Stimulated activated CD8-positive, alpha-beta memory T cell treated with anti-CD3 and anti-CD28 coated beads, Interleukin-12 subunit alpha, Interleukin-12 subunit beta, amount 100 ng/mL, for 1 hour (primary cell): ENCODE data around the gene SYTL3.

Source experiments
- DNase-seq: peaks from one replicate; pipeline ENCODE4 v3.0.0-alpha.2; 2020; ENCODE audit warnings: low read depth

SYTL3 gene

DNA sequence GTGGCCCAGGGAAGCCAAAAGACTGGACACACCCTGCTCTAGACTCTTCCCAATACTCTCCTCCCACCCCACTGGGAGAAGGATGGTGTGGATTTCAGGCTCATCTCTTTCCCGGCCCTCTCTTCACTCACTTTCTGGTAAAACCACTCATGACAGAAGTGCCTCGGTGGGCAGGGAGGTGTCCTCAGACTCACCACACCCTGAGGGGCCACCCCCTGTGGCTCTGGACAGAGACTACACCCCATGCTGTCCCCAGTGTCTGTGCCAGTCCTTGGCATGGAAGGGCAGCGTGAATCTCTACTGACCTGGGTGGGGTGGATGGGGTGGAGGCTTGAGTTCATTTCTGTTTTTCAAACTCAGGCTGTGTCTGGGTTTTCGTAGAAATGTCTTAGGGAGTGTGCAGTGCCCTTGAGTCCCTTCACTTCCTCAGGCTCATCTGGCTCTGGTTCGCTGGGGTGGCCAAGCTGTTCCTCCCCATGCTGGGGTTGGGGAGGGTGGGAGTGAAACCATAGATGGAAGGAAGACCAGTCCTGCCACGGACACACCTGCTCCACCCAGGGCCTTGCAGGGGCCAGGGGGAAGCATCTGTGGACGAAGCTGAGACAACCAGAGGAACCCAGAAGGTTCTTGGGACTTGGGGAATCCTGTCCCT lies 110.2 kb downstream of the SYTL3 start:
- no peak for DNase-seq

DNA sequence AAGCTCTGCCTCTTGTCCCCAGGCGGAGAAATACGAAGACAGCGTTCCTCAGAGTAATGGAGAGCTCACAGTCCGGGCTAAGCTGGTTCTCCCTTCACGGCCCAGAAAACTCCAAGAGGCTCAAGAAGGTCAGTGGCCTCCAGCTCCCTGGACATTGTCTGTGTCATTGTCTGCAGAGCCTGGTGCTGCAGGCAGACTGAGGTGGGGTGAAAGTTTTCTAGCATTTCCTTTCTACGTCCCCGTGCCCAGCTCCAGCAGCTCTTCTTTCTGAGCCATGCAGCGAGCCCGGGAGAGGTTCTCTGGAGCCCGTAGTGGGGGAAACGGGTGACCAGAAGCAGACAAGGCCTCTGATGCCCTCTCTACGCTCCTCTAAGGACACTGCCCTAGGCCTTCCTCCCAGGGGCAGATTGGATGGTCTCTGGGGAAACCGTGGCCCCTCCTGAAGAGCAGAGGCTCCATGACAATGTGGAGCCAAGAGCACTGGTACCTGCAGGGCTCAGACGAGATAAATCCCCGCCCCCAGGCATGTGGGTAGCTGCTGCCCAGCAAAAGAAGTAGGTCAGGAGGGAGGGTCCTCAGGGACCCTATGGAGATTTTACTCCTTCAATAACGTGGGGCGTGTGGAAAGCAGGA lies 110.9 kb downstream of the SYTL3 start:
- no peak for DNase-seq

DNA sequence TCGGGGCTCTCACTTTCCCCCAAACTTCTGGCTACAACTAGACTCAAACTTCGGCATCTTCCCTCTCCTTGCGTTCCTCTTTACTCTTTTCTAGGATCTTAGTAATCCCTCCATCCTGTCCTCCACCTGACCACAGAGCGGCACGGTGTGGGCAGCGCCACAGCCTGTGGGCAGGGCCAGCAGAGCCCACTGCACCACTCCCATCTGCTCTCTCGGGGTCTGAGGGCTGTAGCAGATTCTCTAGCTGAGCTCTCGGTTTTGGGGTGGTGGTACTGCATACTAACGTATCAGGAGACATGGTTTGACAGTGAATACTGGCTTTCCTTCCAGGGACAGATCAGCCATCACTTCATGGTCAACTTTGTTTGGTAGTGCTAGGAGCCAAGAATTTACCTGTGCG lies 111.9 kb downstream of the SYTL3 start:
- DNase-seq: no peak

DNA sequence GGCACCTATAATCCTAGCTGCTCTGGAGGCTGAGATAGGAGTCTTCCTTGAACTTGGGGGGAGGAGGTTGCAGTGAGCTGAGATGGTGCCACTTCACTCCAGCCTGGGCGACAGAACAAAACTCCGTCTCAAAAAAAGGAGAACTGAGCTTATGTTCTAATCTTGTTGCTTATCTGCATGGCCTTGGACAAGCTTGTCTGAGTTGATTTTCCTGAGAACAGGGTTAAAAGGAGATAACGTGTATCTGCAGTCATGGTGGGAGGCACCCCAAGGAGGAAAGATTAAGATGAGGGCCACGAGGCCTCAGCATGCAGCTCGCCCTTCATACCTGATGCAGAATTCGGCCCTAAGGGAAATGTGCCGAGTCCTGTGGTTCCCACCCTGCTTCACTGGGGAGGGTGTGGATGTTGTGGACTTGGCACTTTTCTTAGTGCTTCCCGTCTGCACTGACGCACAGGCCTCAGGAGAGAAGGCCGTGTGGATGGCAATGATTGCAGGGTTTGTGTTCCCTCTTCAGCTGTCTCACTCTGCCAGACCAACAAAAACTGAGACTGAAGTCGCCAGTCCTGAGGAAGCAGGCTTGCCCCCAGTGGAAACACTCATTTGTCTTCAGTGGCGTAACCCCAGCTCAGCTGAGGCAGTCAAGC lies 113.1 kb downstream of the SYTL3 start:
- no peak for DNase-seq

DNA sequence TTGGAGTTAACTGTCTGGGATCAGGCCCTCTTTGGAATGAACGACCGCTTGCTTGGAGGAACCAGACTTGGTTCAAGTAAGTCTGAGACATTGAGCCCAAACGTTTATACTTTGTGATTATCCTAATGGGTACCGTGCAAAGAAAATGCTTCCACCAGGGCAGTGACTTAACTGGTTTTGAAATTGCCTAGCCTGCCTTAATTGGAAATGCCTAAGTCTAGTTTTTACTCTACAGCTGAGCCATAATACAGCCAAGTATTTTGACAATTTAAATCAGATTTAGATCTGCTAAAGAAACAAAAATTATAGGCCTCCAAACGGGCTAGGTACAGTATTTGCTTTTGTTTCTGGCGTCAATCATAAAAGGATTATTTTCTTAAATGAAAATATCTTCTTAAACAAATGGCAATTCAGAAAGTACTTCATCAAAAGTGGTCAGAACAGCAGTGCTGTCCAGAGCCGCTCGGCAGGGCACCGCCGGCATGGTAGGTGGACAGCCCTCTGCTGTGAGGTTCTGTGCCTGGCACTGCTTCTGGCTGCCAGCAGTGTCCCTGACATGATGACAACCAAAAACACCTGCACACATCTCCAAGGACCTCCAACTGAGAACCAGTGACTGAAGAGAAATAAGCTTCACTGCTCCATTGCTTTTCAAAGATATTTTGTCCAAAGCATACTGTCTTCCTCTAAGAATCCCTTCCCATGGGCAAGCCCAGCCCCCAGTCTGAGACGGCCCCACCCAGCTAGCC lies 113.8 kb downstream of the SYTL3 start:
- no peak for DNase-seq

DNA sequence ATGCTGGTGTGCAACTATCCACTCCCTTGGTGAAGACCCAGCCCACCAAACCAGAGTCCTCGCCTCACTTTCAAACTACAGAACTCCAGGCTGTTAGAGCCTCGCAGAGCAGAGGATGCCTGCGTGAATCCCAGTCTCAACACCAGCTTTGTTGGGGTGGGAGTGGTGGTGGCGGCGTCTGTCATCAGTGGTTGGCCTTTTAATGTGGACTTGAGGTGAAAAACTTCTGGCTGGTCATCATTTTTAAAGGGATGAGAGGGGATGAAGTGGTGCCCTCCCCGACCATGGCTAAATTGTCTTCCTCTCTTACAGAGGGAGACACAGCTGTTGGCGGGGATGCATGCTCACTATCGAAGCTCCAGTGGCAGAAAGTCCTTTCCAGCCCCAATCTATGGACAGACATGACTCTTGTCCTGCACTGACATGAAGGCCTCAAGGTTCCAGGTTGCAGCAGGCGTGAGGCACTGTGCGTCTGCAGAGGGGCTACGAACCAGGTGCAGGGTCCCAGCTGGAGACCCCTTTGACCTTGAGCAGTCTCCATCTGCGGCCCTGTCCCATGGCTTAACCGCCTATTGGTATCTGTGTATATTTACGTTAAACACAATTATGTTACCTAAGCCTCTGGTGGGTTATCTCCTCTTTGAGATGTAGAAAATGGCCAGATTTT lies 114.5 kb downstream of the SYTL3 start:
- no peak for DNase-seq

DNA sequence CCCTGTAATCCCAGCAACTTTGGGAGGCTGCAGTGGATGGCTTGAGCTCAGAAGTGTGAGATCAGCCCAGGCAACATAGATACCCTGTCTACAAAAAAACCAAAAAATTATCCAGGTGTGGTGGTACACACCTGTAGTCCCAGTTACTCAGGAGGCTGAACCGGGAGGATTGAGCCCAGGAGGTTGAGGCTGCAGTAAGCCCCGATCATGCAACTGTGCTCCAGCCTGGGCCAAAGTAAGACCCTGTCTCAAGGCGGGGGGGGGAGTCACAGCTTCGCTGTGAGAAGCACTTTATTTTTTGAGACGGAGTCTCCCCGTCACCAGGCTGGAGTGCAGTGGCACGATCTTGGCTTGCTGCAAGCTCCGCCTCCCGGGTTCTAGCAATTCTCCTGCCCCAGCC lies 115.1 kb downstream of the SYTL3 start:
- DNase-seq: no peak

DNA sequence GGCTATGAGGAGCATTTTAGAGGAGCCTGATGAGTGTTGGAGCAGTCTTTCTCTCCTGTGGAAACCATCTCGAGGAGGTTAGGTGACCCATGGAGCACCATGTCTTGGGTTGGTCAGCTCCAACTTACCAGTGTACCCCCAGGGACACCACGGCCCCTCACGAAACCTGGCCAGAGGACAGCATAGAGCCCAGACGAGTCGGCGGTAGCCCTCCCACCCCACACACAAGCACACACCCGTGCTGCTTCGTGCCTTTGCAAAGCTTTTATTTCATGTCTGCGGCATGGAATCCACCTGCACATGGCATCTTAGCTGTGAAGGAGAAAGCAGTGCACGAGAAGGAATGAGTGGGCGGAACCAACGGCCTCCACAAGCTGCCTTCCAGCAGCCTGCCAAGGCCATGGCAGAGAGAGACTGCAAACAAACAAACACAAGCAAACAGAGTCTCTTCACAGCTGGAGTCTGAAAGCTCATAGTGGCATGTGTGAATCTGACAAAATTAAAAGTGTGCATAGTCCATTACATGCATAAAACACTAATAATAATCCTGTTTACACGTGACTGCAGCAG lies 115.7 kb downstream of the SYTL3 start:
- no peak for DNase-seq

DNA sequence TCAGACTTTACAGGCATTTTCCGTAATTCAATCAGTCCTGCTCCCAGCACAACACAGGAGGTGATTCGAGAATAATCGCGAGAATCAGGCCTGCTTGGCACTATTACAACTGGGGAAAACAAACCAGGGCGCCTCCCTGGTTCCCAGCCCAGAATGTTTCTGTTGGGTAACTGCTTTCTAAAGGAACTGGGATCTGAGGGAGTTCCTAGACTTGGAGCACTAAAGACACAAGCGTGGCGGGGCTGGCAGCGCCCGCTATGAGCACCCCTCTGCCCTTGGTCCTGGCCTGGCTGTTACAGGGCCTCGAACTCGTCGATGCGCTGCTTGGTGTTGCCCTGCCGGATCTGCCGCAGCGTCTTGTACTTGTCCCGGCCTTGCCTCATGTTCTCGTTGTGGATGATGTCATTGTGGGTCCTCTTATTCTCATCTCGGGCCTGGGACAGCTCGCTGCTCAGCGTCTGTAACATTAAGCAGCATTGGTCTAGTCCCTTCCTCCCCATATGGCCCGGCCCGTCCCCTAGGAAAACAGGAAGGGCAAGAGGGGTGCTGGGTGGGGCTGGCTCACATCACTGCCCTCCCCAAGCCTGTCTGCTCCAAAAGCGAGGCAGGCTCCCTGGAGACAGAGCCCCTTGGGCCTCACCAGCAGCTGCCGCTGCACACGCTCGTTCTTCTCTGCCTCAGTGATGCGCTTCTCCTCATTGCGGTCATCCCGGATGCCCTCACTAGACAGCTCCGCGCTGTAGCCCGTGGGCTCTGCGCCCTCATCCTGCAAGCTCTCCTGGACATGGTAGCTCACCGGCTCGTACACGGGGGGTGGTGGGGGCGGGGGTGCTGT lies 117.0 kb downstream of the SYTL3 start:
- no peak for DNase-seq

DNA sequence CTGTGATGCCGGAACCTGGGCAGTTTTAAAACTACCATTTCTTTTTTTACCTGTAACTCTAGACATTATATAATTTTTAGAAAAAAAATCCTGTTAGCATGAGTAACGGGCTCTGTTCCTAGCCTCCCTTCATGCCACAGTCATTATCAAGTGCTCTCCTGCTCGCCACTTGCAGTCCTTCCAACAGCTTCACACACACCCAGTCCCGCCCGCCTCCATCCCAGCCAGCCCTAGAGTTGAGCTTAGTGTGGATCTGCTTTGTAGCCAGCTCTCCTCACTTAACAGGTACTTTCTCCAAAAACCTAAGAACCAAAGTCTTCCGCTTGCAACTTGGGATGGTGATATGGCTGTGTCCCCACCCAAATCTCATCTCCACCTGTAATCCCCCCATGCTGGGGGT lies 117.9 kb downstream of the SYTL3 start:
- DNase-seq: no peak

DNA sequence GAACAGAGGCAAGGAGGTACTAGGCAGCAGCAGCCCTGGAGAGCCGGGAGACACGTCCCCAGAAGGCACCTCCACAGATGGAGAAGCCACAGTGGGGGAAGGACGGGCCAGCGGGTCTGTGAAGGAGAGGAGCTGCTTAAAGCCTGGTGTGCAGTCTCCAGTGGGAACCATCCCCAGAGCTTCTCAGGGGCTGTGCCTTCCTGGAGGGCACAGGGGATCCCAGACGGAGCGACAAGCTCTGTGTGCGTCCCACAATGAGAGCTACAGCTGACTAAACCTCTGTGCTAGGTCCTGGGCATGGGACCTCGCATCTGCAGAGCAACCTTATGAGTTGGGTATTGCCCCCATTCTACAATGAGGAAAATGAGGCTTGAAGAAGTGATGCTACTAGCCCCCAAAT lies 118.6 kb downstream of the SYTL3 start:
- DNase-seq: no peak

DNA sequence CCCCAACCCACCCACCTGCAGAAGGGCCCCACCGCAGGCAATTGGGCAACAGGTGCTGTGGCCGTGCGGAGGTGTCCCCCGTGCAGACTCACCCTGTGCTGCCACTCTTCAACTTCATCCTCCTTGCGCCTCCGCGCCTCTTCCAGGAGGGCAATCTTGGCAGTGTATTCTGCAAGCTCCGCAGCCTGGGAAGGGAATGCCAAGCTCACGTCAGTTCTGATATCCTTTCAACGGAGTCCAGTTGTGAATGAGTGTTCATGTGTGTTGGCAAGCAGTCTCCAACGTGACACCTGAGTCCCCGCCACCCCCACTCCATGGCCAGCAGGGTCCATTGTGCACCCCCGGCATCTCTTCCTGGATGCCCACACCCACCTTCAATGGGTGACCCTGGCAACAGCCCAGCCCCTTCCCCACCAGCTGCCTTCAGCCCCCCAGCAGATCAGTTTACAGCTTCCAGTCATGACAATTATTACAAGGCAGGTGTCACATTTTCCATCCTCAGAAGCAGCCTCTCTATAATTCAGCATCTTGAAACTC lies 119.4 kb downstream of the SYTL3 start:
- DNase-seq: no peak

DNA sequence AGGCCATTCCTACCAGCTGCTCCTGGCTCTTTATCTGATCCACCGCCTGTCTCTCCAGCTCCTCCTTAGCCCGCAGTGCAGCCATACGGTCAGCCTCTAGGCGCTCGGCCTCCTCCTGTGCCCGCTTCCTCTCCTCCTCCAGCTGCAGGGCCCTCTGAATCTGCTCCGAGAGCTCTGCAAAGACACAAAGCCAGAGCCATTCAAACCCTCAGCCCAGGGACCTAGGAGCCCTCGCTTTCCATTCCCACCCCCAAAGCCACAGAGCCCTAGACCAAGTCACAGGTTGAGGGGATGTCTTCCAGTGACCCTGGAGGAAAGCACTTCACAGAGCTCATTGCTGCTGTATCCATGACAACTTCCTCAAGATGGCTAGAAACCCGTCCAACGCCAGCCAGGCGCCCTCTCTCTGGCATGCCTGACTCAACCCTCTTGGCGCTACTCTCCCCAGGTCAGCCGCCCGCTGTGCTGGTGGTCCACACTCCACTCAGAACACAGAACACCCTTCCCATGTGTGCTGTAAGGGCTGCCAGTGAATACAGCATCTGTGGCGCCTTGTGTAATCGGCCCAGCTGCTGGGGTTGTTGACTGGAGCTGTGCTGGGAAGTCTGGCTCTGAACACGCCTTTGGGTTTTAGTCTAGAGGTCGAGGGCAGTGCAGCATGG lies 120.0 kb downstream of the SYTL3 start:
- no peak for DNase-seq

DNA sequence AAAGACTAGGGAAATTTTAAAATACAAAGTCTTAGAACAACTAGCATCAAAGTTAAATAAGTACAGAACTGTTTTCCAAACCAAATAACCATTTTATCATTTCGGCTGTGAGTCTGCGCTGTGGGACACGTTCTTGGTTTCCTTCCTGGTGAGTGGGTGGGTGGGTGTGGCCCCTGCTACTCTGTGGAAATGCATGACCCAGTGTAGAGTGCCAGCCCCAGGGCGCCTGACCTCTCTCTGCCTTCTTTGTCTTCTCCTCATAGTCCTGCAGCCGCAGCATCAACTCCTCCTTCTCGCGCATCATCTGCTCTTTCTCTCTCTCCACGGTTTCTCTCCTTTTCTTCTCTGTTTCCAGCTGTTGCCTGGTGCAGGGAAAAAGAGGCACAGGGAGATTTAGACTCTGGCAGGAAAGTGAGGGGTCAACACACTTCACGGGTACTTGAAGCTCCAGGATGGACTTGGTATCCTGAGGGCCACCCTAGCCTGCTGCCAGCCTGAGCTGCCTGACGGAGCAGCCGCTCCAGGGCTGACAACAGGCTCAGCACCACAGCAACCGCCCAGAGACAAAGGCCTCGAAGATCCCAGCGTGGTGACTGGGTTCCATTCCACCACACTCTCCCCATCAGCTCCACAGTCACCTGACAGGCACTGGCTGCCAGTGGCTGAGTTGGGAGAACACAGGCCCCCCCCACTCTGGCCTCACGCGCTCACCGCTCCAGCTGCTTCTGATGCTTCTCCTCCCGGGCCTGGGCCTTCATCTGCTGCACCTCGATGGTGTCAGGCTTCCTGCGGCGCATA lies 120.9 kb downstream of the SYTL3 start:
- DNase-seq: no peak

DNA sequence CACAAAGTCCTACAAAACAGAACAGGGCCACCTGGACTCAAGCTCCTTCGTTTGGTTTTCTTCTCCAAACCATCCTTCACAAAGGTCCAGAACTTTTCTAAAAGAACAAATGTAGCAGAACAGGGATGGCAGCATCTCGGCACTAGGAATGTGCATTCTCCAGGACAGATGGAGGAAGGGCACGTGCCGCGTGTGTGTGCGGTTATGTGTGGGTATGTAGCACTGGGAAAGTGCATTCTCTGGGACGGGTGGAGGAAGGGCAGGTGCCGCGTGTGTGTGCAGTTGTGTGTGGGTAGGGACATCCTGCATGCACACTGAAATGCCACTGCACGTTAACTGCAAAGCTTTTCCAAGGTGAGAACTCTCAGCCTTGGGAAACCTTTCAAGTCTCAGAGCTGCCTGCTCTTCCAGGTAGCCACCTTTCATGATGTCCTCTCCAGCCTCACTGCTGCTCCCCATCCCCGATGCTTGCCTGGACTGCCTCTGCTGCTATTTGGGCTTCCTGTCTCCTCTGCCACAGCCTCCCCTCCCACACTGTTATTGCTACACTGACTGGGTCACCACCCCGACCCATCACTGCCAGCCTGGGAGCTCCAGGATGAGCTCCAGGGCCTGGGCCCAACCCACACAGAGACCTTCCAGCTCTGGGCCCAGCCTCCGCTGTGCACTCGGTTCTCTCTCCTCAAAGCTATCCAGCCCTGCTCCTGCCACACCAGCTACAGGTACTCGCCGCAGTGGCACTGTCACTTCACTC lies 121.7 kb downstream of the SYTL3 start:
- no peak for DNase-seq

DNA sequence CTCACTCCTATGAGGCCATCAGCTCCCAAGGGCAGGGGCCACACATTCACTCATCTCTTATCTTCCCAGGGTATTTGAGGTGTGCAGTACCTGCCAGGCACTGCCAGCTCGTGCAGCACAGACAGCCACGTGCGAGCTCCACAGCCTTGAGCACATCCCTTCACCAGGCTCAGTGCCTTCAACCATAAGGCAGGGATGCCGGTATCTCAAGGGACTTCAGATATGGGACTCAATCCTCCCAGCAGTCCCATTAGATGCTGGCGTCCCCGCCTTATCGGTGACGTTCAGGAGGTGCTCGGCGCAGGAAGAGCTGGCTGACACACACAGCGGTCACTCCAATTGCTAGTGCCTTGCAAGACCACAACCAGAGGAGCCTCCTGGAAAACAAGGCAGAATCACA lies 122.3 kb downstream of the SYTL3 start:
- DNase-seq: no peak

DNA sequence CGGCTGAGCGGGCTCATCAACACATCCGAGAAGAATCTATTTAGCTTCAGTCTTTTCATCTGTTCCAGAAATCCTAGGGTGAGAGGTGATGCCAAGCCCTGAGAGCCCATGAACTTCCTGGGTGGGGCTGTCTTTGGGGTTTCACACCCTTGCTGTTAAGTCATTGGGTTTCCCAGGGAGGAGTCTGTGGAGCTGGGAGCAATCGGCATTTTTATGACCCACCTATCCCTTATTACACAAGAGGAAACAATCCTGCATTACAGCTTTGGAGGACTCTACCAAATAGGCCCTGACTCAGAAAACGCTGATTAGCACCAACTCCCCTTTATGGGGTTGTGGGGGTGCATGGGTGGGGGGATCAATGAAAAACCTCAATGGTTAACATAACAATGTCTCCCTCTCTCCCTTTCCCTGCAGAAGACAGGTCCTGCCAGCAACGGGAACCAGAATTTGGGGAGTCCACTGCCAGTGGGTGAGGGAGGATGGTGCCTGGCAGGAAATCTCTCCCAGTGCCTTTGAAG lies 123.1 kb downstream of the SYTL3 start:
- no peak for DNase-seq
